Heart left ventricle (tissue), 16 donors: ENCODE measurements around the gene KY. TPM values are rescaled to one million over a fixed set of nuclear protein-coding genes. Genes with fewer than 3 reads are reported as not detected.

Experiments
- ATAC-seq, 4 donors: fragments of 200-7000 bp; cut with Tn5 transposase; one replicate each; pipeline ENCODE4 v1.9.1; 2020 to 2022; ENCODE audit warnings: moderate library complexity in 4 of 4, mild to moderate bottlenecking in 3 of 4, moderate number of reproducible peaks in 1 of 4
- DNase-seq, 5 donors: peaks; one replicate each; pipeline ENCODE4 v3.0.0-alpha.2; 2020
- H3K27ac ChIP-seq, 12 donors: fragments of 200-600 bp; sonication (generic) in 4 of 12; one replicate each; pipeline versions ENCODE4 v1.5.0 to v1.8.0; 2016 to 2022; ENCODE audit warnings: mild to moderate bottlenecking in 2 of 12
- H3K27me3 ChIP-seq, 9 donors: fragments of 200-600 bp; sonication (generic) in 2 of 9; one replicate each; pipeline versions ENCODE4 v1.5.1 to v1.8.0; 2016 to 2022; ENCODE audit warnings: mild to moderate bottlenecking in 3 of 9
- H3K36me3 ChIP-seq, 9 donors: fragments of 200-600 bp; sonication (generic) in 2 of 9; one replicate each; pipeline versions ENCODE4 v1.5.0 to v1.8.0; 2018 to 2022; ENCODE audit warnings: mild to moderate bottlenecking in 2 of 9
- H3K4me1 ChIP-seq, 12 donors: fragments of 200-600 bp; sonication (generic) in 4 of 12; one replicate each; pipeline versions ENCODE4 v1.5.0 to v1.8.0; 2016 to 2022; ENCODE audit warnings: mild to moderate bottlenecking in 3 of 12
- H3K4me3 ChIP-seq, 12 donors: fragments of 200-600 bp; sonication (generic) in 4 of 12; one replicate each; pipeline versions ENCODE4 v1.5.0 to v1.8.0; 2017 to 2022; ENCODE audit warnings: mild to moderate bottlenecking in 9 of 12, moderate library complexity in 4 of 12
- H3K9me3 ChIP-seq, 12 donors: fragments of 200-600 bp; sonication (generic) in 4 of 12; one replicate each; pipeline versions ENCODE4 v1.5.0 to v1.8.0; 2016 to 2022; ENCODE audit warnings: mild to moderate bottlenecking in 1 of 12
- POLR2A ChIP-seq, 2 donors: fragments of 450-650 bp; IDR thresholded peaks; one replicate each; pipeline ENCODE4 v1.6.1; 2017; ENCODE audit warnings: antibody characterized with exemption in 2 of 2, mild to moderate bottlenecking in 2 of 2, moderate library complexity in 2 of 2
- WGBS, 4 donors: extraction: QIAGEN DNeasy Blood & Tissue Kit in 2 of 4; methylation state at CpG; one replicate each; pipeline versions ENCODE4 v1.1.5 to v1.1.7; 2013 to 2018; 5-methylcytosine and 5-hydroxymethylcytosine counted together
- intact Hi-C, 10 donors: fragments of 100-400 bp; cut with DNase I; formaldehyde crosslinking; loops; one replicate each; pipeline versions ENCODE4 v1.11.1 to v1.14.2; 2022
- polyA plus RNA-seq, 2 donors: library from polyadenylated mRNA; stranded (reverse); fragments of 200-250 nt; gene quantifications; one replicate each; pipeline ENCODE4 v1.2.3, GENCODE V29; 2013
- total RNA-seq, 9 donors: library from RNA; depleted of rRNA in 2 of 9; stranded (reverse); fragments of >200 nt in 2 of 9; fragmentation: NEBNext Ultra II Directional in 3 of 9; extraction: Animal tissue kit (Norgen Biotek cat#: 25700) in 3 of 9; gene quantifications; one replicate each; pipeline versions ENCODE4 v1.1.0 to v1.2.4, GENCODE V29; 2016 to 2023
- TF ChIP-seq, protein P1 (sequence below), 12 donors: fragments of 200-600 bp; sonication (generic) in 4 of 12; IDR thresholded peaks; one replicate each; pipeline versions ENCODE4 v1.5.0 to v1.8.0; 2018 to 2022; ENCODE audit warnings: antibody characterized with exemption in 12 of 12, mild to moderate bottlenecking in 5 of 12
- donor health status: ischemic (EF 13 %, LVEDD 7.1; RV severe dilation, severe dysfunction).
- donor health status: healthy with polysubstance abuse.
- donor health status: DM: no; HTN: yes; CAD: no.
- donor health status: DM: no; HTN: no; CAD: no.
- donor health status: ischemic (EF 25% LVEDD 6.9; RV normal size, moderate dysfunction).
- donor health status: ischemic (EF 25% LVEDD 5.7; RV mildly dilated, moderate dysfunction).
- donor health status: healthy.
- donor health status: DM: yes; HTN: yes; CAD: no.
- donor health status: ischemic (EF 35%, LVEDD 5.7; RV mildly dilated, moderate dysfunction).
- donor health status: nonischemic (EF 11% LVEDD 7.7; RV severe dilation, severe dysfunction).
- donor health status: DM: yes; HTN: yes; CAD: no.
- donor health status: PGD.
- donor health status: ischemic (EF 29% LVEDD 5.4; RV normal size, mild dysfunction).
- donor health status: nonischemic (EF 23%, LVEDD 6.1; RV moderate dilation, normal function).

KY gene
- total and polyA plus RNA-seq, 11 donors, result 1.4 to 22.5 (median 8.6) TPM

DNA sequence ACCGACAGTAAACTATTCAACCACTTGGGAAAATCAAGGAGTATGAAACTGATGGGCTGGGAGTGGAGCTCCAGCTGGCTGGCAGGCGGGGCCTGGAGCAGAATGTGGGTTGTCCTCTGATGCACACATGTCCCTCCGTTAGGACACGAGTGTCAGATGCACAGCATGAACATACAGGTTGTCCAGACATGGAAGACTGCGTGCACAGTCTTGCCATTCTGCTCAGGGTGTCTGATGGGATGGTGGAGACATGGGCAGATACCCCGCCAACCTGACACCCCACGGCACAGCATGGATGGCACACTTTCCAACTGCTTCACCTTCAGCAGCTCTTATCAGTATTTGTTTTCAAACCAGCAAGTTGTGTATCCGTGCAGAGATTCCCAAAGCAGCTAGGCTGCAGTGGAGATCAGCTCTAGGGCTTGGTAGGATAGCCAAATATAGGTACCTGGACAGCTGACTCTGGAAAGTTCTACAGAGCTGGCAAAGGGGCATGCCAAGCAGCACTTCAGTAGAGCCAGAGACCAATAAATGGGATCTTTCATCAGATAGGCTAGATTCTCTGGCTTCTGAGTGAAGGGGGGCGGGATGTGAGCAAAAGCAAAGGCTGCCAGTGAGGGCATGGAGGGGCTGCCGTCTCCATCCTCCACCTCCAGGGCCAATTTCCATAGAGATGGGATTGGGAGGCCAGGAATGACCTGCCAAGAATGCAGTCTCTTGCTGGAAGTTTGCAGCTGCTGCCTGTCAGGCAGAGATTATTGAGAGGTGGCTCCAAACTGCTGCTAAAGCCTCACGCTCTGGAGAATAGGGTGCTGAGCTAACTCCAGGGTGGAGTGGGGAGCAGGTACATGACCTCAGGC is 47.2 kb upstream of the KY start:
- peaks cover 0 to 5% (median 0%) of the 10 kb centered on the region in 12 donors for H3K9me3 ChIP-seq
- peak; percentile 36 to 76 (median 70) for ATAC-seq
- no peak for TF ChIP-seq POLR2A (IDR thresholded peaks at IDR 0.05)
- TF ChIP-seq, protein P1, sequence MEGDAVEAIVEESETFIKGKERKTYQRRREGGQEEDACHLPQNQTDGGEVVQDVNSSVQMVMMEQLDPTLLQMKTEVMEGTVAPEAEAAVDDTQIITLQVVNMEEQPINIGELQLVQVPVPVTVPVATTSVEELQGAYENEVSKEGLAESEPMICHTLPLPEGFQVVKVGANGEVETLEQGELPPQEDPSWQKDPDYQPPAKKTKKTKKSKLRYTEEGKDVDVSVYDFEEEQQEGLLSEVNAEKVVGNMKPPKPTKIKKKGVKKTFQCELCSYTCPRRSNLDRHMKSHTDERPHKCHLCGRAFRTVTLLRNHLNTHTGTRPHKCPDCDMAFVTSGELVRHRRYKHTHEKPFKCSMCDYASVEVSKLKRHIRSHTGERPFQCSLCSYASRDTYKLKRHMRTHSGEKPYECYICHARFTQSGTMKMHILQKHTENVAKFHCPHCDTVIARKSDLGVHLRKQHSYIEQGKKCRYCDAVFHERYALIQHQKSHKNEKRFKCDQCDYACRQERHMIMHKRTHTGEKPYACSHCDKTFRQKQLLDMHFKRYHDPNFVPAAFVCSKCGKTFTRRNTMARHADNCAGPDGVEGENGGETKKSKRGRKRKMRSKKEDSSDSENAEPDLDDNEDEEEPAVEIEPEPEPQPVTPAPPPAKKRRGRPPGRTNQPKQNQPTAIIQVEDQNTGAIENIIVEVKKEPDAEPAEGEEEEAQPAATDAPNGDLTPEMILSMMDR (IDR thresholded peaks at IDR 0.05), result peak in 1 of 12 donors; percentile 12
- H3K27ac ChIP-seq, result peak overlapping the region in 10 of 12 donors; percentile 5 to 76 (median 56)
- H3K27me3 ChIP-seq, result no peaks in the 10 kb centered on the region
- H3K4me3 ChIP-seq, result no peak overlapping the region
- 49 to 60% (median 56%) methylated on average over 11 of the region's 11 CpGs for WGBS, 4 donors
- H3K36me3 ChIP-seq, result no peaks in the 10 kb centered on the region
- H3K4me1 ChIP-seq, result peaks cover 0 to 60% (median 17%) of the 10 kb centered on the region in 12 donors
- intact Hi-C loops, result loop anchor here in 2 of 10 donors (5.0 kb wide), 2 partner anchors 46 to 54 kb away; partner anchors contain the start of gene KY (in 1 of the 2)
- DNase-seq, result peak in 2 of 5 donors; percentile 31 to 44

DNA sequence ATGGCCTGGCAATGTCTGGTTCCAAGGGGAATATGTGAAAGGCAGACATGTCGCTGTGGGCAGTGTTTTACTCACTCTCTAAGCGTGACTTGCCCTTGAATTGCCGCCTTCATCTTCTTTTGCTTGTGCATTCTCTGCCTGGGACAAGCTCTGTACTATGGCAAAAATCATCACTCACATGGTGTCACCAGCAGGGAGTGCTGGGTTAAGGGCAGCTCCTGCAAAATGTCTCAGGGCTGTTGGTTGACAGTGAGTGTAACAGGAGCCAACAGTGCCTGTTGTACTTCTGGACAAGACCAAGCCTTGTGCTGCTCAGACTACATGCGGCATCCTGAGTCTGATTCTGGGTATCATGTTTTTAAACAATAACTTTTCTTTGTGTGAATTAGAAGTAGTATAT is 45.3 kb upstream of the KY start:
- no peak for TF ChIP-seq POLR2A (IDR thresholded peaks at IDR 0.05)
- TF ChIP-seq, protein P1 (IDR thresholded peaks at IDR 0.05), result no peak
- Histone ChIP-seq H3K27ac (peak overlapping the region in 10 of 12 donors; percentile 46 to 76 (median 58)), H3K9me3 (no peaks in the 10 kb centered on the region), H3K27me3 (no peaks in the 10 kb centered on the region), H3K4me1 (peaks cover 0 to 60% (median 17%) of the 10 kb centered on the region in 12 donors), H3K36me3 (no peaks in the 10 kb centered on the region), H3K4me3 (no peak overlapping the region)
- WGBS, 4 donors, result 55 to 70% (median 62%) methylated on average over 4 of the region's 4 CpGs
- intact Hi-C loops, result loop anchor here in 2 of 10 donors (5.0 kb wide), 2 partner anchors 44 to 56 kb away; partner anchors contain the start of gene KY (in 1 of the 2)
- ATAC-seq (peak; percentile 62 to 87 (median 80)), DNase-seq (peak in 3 of 5 donors; percentile 27 to 65 (median 58))

DNA sequence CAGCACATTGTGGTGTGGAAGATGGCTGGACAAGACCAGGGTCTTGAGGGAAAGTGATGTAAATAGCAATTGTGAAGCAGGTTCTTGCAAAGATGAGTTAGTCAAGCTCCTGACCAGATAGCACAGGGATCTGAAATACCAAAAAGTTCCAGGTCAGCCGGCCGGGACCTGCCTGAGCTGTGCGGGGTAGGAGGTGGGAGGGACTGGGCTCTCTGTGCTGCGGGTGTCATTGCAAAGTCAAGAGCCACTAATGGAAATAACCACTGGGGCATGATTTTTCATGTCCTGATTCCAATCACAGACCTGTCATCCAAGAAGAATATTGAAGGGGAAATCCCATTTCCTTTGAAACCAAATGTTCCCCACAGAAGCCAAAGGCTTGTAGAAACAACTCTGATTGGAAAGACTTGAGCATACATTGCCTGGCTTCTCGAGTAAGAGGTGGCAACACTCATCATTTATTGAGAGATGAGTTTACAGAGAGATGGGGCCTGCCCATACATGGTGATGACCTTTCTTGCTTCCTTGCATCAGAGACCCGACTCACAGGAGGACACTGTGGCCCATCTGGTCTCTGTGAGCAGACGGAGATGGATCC is 44.2 kb upstream of the KY start:
- intact Hi-C loops, result loop anchor here in 2 of 10 donors (5.0 kb wide), 2 partner anchors 43 to 57 kb away; partner anchors contain the start of gene KY (in 1 of the 2)
- H3K36me3 ChIP-seq, result no peaks in the 10 kb centered on the region
- peaks cover 0 to 60% (median 17%) of the 10 kb centered on the region in 12 donors for H3K4me1 ChIP-seq
- TF ChIP-seq, protein P1 (IDR thresholded peaks at IDR 0.05), result no peak
- TF ChIP-seq POLR2A (IDR thresholded peaks at IDR 0.05), result no peak
- ATAC-seq (no peak), DNase-seq (no peak)
- peak overlapping the region in 6 of 12 donors; percentile 25 to 76 (median 62) for H3K27ac ChIP-seq
- H3K4me3 ChIP-seq, result no peak overlapping the region
- H3K27me3 ChIP-seq, result no peaks in the 10 kb centered on the region
- no peaks in the 10 kb centered on the region for H3K9me3 ChIP-seq
- 59 to 70% (median 64%) methylated on average over 6 to 7 of the region's 7 CpGs for WGBS, 4 donors

DNA sequence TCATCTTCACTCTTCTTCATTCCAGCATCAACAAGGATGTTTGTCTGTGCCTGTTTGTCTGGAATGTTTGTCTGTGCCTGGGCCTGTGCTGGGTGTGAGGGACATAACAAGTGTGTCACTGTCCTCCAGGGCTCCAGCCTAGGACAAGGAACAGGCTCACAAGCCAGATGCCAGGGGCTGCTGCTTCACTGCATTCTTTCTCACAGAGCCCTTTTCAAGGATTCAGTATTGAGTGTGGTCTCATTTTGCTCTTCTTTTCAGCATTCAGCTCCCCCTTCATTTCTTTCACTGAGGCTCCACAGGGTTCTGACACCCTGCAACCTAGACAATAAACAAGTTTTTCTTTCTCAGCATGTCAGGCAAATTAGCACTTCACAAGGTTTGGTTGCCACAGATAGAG is 43.6 kb upstream of the KY start:
- no peaks in the 10 kb centered on the region for H3K27me3 ChIP-seq
- DNase-seq, result no peak
- intact Hi-C loops, result no loop called here
- no peak for TF ChIP-seq POLR2A (IDR thresholded peaks at IDR 0.05)
- TF ChIP-seq, protein P1 (IDR thresholded peaks at IDR 0.05), result no peak
- peaks cover 0 to 56% (median 17%) of the 10 kb centered on the region in 12 donors for H3K4me1 ChIP-seq
- no peak overlapping the region for H3K4me3 ChIP-seq
- no peaks in the 10 kb centered on the region for H3K9me3 ChIP-seq
- peak overlapping the region in 5 of 12 donors; percentile 25 to 76 (median 68) for H3K27ac ChIP-seq
- no peaks in the 10 kb centered on the region for H3K36me3 ChIP-seq
- ATAC-seq, result no peak
